Activated CD8-positive, alpha-beta T cell treated with anti-CD3 and anti-CD28 coated beads for 36 hours (primary cell): ENCODE results near the gene INSIG1. TPM values are rescaled to one million over a fixed set of nuclear protein-coding genes. Genes with fewer than 3 reads are reported as not detected.

ENCODE experiments used
- ATAC-seq: fragments of 200-7000 bp; cut with Tn5 transposase; one replicate; pipeline ENCODE4 v1.10.0; 2021; ENCODE audit warnings: mild to moderate bottlenecking, moderate library complexity
- CTCF ChIA-PET: fragments of 350-600 bp; sonication (Branson Sonifier 250); formaldehyde crosslinking; loops from one replicate; lab custom pipeline; 2021; ENCODE audit warnings: antibody characterized with exemption; lab: Charles Lee
- POLR2A ChIA-PET: fragments of 350-600 bp; sonication (Branson Sonifier 250); formaldehyde crosslinking; loops from one replicate; lab custom pipeline; 2021; ENCODE audit warnings: antibody characterized with exemption; lab: Charles Lee
- DNase-seq: peaks from one replicate; pipeline ENCODE4 v3.0.0-alpha.2; 2020
- H3K27ac Mint-ChIP-seq: one replicate; pipeline ENCODE4 v1.8.0; 2021; ENCODE audit warnings: mild to moderate bottlenecking, mixed read lengths
- H3K27me3 Mint-ChIP-seq: one replicate; pipeline ENCODE4 v1.8.0; 2021; ENCODE audit warnings: mixed read lengths
- H3K36me3 Mint-ChIP-seq: one replicate; pipeline ENCODE4 v1.8.0; 2021; ENCODE audit warnings: low read depth, mixed read lengths
- H3K4me1 Mint-ChIP-seq: one replicate; pipeline ENCODE4 v1.8.0; 2021; ENCODE audit warnings: low read depth, mixed read lengths
- H3K4me3 Mint-ChIP-seq: one replicate; pipeline ENCODE4 v1.8.0; 2021; ENCODE audit warnings: mild to moderate bottlenecking, moderate library complexity, mixed read lengths
- H3K9me3 Mint-ChIP-seq: one replicate; pipeline ENCODE4 v1.8.0; 2021; ENCODE audit warnings: mixed read lengths
- intact Hi-C: fragments of 100-400 bp; cut with micrococcal nuclease; formaldehyde crosslinking; loops from one replicate; pipeline ENCODE4 v1.10.0; 2022
- total RNA-seq, 2 experiments: library from RNA; stranded (reverse); gene quantifications; one replicate each; pipeline ENCODE4 v1.2.3, GENCODE V29; 2021
- TF ChIP-seq, protein P1 (sequence below): fragments of 200-600 bp; IDR thresholded peaks from one replicate; pipeline ENCODE4 v1.8.0; 2022; ENCODE audit warnings: antibody characterized with exemption, mild to moderate bottlenecking

The INSIG1 gene
- total RNA-seq, 2 experiments from 2014 or later, result 92.2 to 98.0 TPM

DNA sequence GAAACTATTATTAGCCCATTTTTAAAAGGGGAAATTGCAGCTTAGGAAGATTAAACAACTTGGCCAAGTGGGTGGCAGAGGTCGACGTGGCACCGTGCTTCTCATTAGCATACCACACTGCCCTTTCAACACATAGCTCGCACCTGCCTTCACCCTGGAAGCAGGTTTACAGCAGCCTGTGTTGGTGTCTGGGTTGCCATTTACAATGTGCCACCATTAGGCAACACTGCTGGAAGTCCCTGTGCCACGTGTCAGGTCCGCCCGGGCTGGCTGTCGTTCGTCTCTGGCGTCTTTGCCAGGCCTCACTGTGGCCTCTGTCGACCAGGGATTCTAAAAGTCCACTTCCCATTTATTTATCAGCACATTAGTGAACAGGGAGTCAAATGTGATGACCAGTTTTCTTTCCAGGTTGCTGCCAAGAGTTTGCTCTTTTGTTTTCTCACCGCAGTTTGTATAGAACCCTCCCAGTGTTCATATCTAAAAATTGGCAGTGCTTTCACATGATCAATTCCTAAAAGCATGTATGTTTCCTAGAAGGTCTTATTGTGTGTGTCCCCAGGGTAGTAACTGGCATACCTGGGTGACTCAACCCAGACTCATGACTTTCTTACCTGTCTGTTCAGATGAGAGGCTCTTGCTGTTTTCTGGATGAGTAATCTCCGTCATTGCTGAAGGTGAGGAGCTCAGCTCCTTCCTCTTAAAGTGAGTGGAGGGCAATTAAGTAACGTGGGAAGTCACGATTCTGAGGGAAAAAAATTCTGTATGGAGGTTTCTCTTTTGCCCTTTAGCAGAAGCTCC is 9.2 kb downstream of the INSIG1 start:
- DNase-seq (no peak), ATAC-seq (peak; percentile 24)
- no peaks in the 10 kb centered on the region for H3K27me3 Mint-ChIP-seq
- peaks cover 71% of the 10 kb centered on the region for H3K36me3 Mint-ChIP-seq
- TF ChIP-seq, protein P1, sequence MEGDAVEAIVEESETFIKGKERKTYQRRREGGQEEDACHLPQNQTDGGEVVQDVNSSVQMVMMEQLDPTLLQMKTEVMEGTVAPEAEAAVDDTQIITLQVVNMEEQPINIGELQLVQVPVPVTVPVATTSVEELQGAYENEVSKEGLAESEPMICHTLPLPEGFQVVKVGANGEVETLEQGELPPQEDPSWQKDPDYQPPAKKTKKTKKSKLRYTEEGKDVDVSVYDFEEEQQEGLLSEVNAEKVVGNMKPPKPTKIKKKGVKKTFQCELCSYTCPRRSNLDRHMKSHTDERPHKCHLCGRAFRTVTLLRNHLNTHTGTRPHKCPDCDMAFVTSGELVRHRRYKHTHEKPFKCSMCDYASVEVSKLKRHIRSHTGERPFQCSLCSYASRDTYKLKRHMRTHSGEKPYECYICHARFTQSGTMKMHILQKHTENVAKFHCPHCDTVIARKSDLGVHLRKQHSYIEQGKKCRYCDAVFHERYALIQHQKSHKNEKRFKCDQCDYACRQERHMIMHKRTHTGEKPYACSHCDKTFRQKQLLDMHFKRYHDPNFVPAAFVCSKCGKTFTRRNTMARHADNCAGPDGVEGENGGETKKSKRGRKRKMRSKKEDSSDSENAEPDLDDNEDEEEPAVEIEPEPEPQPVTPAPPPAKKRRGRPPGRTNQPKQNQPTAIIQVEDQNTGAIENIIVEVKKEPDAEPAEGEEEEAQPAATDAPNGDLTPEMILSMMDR, result no peak
- H3K27ac Mint-ChIP-seq, result no peak overlapping the region
- no peak overlapping the region for H3K4me3 Mint-ChIP-seq
- intact Hi-C loops, result no loop called here
- H3K4me1 Mint-ChIP-seq, result peaks cover 31% of the 10 kb centered on the region
- CTCF ChIA-PET, result interaction anchor here (1.0 kb wide), 1 partner anchor 393 kb away, joined by 3 read pairs; no protein-coding TSS in a partner anchor
- POLR2A ChIA-PET, result interaction anchor here (1.2 kb wide), 1 partner anchor 10 kb away, joined by 3 read pairs; no protein-coding TSS in a partner anchor
- H3K9me3 Mint-ChIP-seq, result no peaks in the 10 kb centered on the region

DNA sequence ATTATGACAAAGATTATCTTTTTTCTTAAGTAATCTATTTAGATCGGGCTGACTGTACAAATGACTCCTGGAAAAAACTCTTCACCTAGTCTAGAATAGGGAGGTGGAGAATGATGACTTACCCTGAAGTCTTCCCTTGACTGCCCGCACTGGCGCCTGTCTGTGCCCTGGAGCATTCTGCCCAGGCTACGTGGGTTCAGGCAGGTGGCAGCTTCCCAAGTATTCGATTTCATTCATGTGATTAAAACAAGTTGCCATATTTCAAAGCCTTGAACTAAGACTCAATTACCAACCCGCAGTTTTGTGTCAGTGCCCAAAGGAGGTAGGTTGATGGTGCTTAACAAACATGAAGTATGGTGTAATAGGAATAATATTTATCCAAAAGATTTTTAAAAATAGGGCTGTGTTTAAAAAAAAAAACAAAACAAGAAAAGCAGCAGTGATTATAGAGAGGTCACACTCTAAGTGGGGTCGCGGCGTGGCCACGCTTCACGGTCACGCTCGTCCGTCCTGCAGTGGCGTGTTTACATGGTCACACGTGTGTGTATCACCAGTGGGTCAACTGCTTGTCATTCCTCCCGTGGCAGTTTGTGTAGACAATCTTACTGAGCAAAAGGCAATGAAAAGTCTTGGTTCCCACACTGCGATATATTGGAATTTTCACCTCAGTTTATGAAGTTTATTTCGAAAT is 10.8 kb downstream of the INSIG1 start:
- Mint-ChIP-seq H3K9me3 (no peaks in the 10 kb centered on the region), H3K27me3 (no peaks in the 10 kb centered on the region), H3K4me3 (no peak overlapping the region), H3K4me1 (peaks cover 24% of the 10 kb centered on the region), H3K27ac (no peak overlapping the region), H3K36me3 (peaks cover 59% of the 10 kb centered on the region)
- intact Hi-C loops, result no loop called here
- ATAC-seq, result no peak
- DNase-seq, result no peak
- TF ChIP-seq, protein P1, result no peak
- ChIA-PET POLR2A (interaction anchor here (1.2 kb wide), 1 partner anchor 12 kb away, joined by 3 read pairs; no protein-coding TSS in a partner anchor), CTCF (no interaction called here)

DNA sequence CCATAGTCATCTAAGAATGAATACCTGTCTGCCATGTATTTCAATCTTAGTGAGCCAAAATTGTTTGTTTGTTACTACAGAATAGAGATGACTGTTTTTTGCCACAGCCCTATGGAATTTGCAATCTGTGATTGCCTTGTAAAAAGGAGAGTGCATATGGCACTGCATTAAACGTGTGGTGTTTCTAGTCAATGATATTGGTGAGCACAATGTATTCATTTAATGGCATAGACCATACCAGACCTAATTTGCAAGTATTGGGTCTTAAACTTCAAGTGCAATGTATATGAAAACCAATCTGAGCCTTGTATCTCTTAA is 11.3 kb downstream of the INSIG1 start:
- intact Hi-C loops, result no loop called here
- H3K36me3 Mint-ChIP-seq, result peaks cover 54% of the 10 kb centered on the region
- TF ChIP-seq, protein P1, result no peak
- peaks cover 20% of the 10 kb centered on the region for H3K4me1 Mint-ChIP-seq
- H3K27ac Mint-ChIP-seq, result no peak overlapping the region
- ChIA-PET CTCF (no interaction called here), POLR2A (no interaction called here)
- H3K9me3 Mint-ChIP-seq, result no peaks in the 10 kb centered on the region
- DNase-seq (no peak), ATAC-seq (no peak)
- no peak overlapping the region for H3K4me3 Mint-ChIP-seq
- H3K27me3 Mint-ChIP-seq, result no peaks in the 10 kb centered on the region

- intact Hi-C loops, result no loop called here
- Mint-ChIP-seq H3K4me3 (no peak overlapping the region), H3K27ac (no peak overlapping the region), H3K27me3 (no peaks in the 10 kb centered on the region), H3K4me1 (peaks cover 11% of the 10 kb centered on the region), H3K36me3 (peaks cover 41% of the 10 kb centered on the region), H3K9me3 (no peaks in the 10 kb centered on the region)
- DNase-seq (no peak), ATAC-seq (no peak)
- TF ChIP-seq, protein P1, result no peak
- ChIA-PET CTCF (no interaction called here), POLR2A (no interaction called here)
These were observed 12.9 kb downstream of the INSIG1 start for GRCh38 chr7:155310425-155311114.
